GM12801 (cell line): ENCODE results near the gene LRRC4.

Source experiments
- TF ChIP-seq, protein P1 (sequence below): IDR thresholded peaks from one replicate; pipeline ENCODE4 v1.5.1; 2011; ENCODE audit warnings: control low read depth; ENCODE audit not compliant: insufficient read length; ENCODE audit errors: extremely low read depth

Gene LRRC4

DNA sequence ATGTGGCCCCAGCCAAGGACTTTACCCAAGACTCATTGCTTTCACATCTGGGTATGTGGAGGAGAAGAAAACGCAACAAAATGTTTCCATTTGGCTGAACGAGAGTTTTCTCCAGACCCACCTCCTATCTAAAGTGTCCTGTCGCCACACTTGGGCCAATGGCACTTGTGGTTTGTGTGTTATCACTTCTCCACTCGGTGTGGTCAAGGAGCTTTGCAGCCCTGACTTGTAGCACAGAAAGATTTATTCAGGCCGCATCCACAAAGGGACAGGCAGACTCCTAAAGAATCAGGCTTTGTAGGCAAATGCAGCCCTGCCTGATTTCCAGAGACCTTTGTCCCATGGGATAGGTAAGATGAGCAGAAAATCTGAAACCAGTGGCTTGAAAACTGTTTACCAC lies 12.8 kb upstream of the LRRC4 start:
- TF ChIP-seq, protein P1, sequence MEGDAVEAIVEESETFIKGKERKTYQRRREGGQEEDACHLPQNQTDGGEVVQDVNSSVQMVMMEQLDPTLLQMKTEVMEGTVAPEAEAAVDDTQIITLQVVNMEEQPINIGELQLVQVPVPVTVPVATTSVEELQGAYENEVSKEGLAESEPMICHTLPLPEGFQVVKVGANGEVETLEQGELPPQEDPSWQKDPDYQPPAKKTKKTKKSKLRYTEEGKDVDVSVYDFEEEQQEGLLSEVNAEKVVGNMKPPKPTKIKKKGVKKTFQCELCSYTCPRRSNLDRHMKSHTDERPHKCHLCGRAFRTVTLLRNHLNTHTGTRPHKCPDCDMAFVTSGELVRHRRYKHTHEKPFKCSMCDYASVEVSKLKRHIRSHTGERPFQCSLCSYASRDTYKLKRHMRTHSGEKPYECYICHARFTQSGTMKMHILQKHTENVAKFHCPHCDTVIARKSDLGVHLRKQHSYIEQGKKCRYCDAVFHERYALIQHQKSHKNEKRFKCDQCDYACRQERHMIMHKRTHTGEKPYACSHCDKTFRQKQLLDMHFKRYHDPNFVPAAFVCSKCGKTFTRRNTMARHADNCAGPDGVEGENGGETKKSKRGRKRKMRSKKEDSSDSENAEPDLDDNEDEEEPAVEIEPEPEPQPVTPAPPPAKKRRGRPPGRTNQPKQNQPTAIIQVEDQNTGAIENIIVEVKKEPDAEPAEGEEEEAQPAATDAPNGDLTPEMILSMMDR = no peak

DNA sequence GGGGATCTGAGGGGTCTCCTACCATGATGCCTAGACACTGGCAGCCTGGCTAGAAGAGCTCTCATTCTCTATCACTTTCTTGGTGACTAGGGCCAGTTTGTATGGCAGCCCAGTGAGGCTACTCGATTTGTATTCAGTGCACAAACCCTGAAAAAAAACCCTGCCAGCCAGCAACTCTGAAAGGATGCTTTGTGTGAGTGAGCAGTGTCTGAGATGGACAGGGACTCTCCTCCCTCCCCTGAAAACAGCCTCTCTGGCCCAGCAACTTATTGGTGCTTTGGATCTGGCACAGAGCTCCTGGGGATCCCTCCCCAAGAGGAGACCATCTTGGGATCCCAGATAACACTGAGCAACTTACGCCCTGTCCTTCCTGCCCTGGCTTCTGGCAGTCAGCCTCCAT lies 10.8 kb upstream of the LRRC4 start:
- TF ChIP-seq, protein P1 = no peak

DNA sequence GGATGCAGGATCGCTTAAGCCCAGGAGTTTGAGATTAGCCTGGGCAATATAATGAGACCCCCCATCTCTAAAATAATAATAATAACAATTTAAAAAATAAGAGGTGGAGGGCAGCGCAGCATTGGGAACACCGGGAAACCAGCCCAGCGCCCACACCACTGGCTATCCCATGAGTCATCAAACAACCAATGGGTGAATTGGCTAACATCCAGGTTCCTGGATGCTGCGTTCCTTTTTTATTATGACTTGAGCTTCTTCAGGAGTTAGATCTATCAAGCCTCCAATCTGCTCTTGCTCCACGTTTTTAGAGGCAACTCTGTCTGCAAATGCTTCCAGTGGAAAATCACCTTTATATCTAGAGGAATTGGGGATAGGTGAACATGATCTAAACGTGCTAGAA lies 10.0 kb upstream of the LRRC4 start:
- TF ChIP-seq, protein P1 = no peak

DNA sequence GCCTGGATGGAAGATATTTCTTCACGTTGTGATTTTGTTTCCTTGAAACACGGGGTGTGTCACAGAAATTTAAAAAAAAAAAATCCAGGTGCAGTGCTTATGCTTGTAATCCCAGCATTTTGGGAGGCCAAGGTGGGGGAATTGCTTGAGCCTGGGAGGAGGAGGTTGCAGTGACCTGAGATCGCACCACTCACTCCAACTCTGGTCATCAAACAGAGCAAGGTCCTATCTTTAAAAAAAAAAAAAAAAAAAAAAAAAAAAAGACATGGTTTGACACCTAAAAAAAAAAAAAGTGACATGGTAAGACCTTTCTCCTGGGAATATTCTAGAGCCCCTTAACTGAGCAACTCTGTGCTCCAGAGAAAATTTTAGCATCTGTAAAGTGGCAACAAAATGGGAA lies 9.0 kb upstream of the LRRC4 start:
- TF ChIP-seq, protein P1 = no peak

DNA sequence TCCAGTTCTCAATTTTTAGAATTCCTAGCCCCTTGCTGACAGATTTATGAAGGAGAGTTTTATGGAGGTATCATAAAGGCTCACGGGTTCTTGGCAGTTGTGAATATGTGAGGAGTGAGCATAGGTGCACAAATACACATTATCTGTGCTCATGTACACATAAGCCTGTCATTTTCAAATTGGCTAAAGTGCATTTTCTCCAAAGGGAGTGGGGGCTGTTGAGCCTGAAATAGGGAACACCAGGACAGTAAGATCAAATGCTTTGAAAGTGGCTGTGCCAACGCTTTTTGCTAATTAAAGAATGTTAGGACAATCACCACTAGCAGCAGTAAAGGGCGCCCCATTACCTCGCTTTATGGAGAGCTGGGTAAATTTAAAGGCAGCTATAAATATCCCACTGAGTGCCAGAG lies 8.3 kb upstream of the LRRC4 start:
- TF ChIP-seq, protein P1 = no peak

DNA sequence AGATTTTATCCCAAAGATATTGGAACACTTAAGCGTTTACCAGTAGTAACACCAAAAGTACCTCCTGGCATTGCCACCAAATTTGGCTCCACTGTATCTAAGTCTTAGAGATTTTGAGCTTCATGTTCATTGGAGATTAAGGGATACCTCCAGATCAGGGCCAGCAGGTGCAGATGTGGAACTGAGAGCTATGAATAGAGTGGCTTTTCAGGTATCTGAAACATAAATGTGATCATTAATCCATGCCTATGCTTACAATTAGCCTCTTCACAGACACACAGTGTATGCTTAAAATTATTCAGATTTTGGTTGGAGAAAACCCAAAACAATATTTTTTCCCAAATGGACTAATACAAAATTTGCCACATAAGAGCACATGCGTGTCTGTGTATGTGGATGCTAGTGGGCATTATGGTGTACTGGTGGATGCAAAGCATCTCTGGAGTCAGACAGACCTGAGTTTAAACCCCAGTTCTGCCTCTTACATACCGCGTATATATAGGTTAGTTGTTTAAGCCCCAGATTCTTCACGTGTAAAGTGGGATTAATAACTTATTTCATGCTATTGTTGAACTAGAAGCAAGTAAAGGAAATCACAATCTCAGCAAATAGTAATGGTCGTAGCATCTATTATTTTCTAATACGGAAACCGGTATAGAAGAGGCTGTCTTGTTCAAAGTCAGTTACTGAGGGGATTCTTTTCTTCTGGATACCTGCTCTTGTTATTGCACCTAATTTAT lies 6.8 kb upstream of the LRRC4 start:
- TF ChIP-seq, protein P1 = no peak

DNA sequence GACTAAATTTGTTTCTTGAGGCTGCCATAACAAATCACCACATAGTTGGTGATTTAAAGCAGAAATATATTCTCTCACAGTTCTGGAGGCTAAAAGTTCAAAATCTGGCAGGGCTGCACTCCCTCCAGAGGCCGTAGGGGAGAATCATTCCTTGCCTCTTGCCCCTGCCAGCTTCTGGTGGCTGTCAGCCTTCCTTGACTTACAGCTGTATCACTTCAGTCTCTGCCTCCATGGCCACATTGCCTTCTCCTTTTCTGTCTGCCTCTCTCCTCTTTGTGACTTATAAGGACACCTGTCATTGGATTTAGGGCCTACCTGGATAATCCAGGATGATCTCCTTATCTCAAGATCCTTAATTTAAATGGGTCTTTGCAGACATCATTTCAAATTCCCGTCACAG lies 5.8 kb upstream of the LRRC4 start:
- TF ChIP-seq, protein P1 = no peak
